ENCODE data around the gene SLC29A1. TPM values are rescaled to one million over a fixed set of nuclear protein-coding genes. Genes with fewer than 3 reads are reported as not detected.

The SLC29A1 gene
- total and polyA plus RNA-seq, 9 of the 15 experiments (the other 6 are each of a cell fraction or from before 2014, with no cell fraction given): 18.9 to 170 (median 57.7) TPM

- TF ChIP-seq TEAD1 (CRISPR knock-in tag; IDR thresholded peaks at IDR 0.05) (peak in 1 of 2 experiments; percentile 6; a peak in 1 of 4 replicates), FOXA1 (IDR thresholded peaks at IDR 0.05; ENCODE audit: borderline replicate concordance) (no peak), ZNF347 (CRISPR knock-in tag; IDR thresholded peaks at IDR 0.05; ENCODE audit: low read depth) (no peak), SIN3A (IDR thresholded peaks at IDR 0.05; ENCODE audit: borderline replicate concordance in 2 of 2, control insufficient read depth in 1 of 2, low read depth in 2 of 2, low read length in 2 of 2) (peak in 1 of 2 experiments; percentile 19; a peak in 1 of 4 replicates), MTA1 (IDR thresholded peaks at IDR 0.05; ENCODE audit: borderline replicate concordance) (0 out of 2 replicates have a peak, but pooled peaks have one; percentile 73), SPI1 (IDR thresholded peaks at IDR 0.05; ENCODE audit: borderline replicate concordance, low read depth, low read length) (no peak), KDM1A (IDR thresholded peaks at IDR 0.05) (peak; percentile 89 to 91), NBN (IDR thresholded peaks at IDR 0.05; ENCODE audit: low read depth) (peak; percentile 71), FOSL1 (tag; conservative IDR thresholded peaks at IDR 0.05) (peak; percentile 28; the same call in 1 of the 2 replicates), EP400 (IDR thresholded peaks at IDR 0.05) (peak; percentile 60; the same call in 1 of the 2 replicates), ZNF764 (CRISPR knock-in tag; IDR thresholded peaks at IDR 0.05; ENCODE audit: low read depth) (no peak), PML (IDR thresholded peaks at IDR 0.05; ENCODE audit: low read length) (peak; percentile 95), XRCC3 (IDR thresholded peaks at IDR 0.05) (no peak), BCLAF1 (IDR thresholded peaks at IDR 0.05; ENCODE audit: borderline replicate concordance in 1 of 2, control insufficient read depth in 1 of 2, low read depth in 2 of 2, low read length in 1 of 2) (no peak), KAT7 (CRISPR knock-in tag; IDR thresholded peaks at IDR 0.05; ENCODE audit: borderline replicate concordance) (peak; percentile 97), STAT5A (IDR thresholded peaks at IDR 0.05; ENCODE audit: borderline replicate concordance, low read length) (peak; percentile 97), ZNF75A (CRISPR knock-in tag; IDR thresholded peaks at IDR 0.05) (no peak), IFI16 (CRISPR knock-in tag; IDR thresholded peaks at IDR 0.05) (no peak), SMARCC2 (IDR thresholded peaks at IDR 0.05; ENCODE audit: low read depth) (peak; percentile 71; the same call in 1 of the 2 replicates), ZNF408 (CRISPR knock-in tag; IDR thresholded peaks at IDR 0.05; ENCODE audit: low read depth) (no peak), NFIC (IDR thresholded peaks at IDR 0.05) (peak; percentile 93), JUND (IDR thresholded peaks at IDR 0.05; ENCODE audit: borderline replicate concordance, low read depth, low read length) (peak; percentile 74), JUND (tag; IDR thresholded peaks at IDR 0.05; ENCODE audit: borderline replicate concordance, low read depth, low read length) (no peak; the same call in 2 of the 3 replicates), ZNF644 (tag; IDR thresholded peaks at IDR 0.05; ENCODE audit: low read depth) (peak; percentile 94)
Observed at GRCh38 chr6:44225579-44226325, 2.4 kb downstream of the SLC29A1 start (continued).
